ENCODE measurements around the gene ANGPTL2. TPM values are rescaled to one million over a fixed set of nuclear protein-coding genes. Genes with fewer than 3 reads are reported as not detected.

Gene ANGPTL2
- total RNA-seq, 2 experiments from 2014 or later: not detected

DNA sequence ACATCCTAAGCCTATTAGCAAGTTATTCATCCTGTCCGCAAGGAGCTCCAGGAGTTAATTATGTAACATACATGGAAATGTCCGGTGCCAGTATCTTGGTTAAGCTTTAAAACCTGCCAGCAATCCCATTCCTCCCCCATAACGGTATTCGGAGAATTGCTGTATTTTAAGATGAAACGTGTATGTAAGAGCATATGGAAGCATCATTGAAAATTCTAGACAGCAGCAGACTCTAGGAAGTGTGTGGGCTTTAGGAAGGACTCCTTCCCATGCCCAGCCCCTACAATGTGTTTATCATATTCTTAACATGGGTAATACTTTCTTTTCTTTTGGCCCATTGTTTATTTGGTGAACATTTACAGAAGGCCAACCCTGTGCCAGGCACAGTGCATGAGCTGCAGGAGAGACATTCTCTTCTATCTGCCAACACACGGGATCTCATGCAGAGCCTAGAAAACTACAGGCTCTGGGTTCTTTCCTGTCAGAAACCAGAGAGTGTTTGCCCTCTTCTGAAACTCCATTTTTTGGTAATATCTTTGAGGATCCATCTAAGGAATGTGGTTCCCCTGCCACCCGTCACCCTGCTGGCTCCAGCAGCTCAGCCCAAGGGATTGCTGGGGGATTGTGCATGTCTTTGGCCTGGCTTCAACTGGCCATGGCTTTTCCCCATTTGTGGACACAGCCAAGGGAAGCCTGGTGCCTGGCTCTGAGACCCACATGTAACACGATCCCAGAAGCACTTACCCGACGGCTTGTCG, 15.1 kb downstream of the ANGPTL2 start:
- Histone ChIP-seq H3K4me1 (ENCODE audit: insufficient read depth, low read length, poor library complexity, severe bottlenecking) (no peaks in the 10 kb centered on the region), H4K20me1 (ENCODE audit: insufficient read depth, low read length) (no peaks in the 10 kb centered on the region), H3K36me3 (ENCODE audit: insufficient read depth, low read length) (no peaks in the 10 kb centered on the region), H3K4me3 (ENCODE audit: low read depth, low read length, poor library complexity, severe bottlenecking) (no peak overlapping the region), H3K9me3 (ENCODE audit: low read length) (no peaks in the 10 kb centered on the region), H3K9me2 (ENCODE audit: insufficient read depth, low read length) (no peaks in the 10 kb centered on the region), H2AFZ (ENCODE audit: low read length) (no peak overlapping the region), H3K27ac (ENCODE audit: low read depth, low read length, poor library complexity, severe bottlenecking) (no peak overlapping the region), H3K79me2 (ENCODE audit: insufficient read depth, low read depth, low read length) (no peaks in the 10 kb centered on the region), H3K4me2 (ENCODE audit: low read length) (no peak overlapping the region)
- DNase-seq (ENCODE audit: low spot score): no peak
- TF ChIP-seq, protein P1, sequence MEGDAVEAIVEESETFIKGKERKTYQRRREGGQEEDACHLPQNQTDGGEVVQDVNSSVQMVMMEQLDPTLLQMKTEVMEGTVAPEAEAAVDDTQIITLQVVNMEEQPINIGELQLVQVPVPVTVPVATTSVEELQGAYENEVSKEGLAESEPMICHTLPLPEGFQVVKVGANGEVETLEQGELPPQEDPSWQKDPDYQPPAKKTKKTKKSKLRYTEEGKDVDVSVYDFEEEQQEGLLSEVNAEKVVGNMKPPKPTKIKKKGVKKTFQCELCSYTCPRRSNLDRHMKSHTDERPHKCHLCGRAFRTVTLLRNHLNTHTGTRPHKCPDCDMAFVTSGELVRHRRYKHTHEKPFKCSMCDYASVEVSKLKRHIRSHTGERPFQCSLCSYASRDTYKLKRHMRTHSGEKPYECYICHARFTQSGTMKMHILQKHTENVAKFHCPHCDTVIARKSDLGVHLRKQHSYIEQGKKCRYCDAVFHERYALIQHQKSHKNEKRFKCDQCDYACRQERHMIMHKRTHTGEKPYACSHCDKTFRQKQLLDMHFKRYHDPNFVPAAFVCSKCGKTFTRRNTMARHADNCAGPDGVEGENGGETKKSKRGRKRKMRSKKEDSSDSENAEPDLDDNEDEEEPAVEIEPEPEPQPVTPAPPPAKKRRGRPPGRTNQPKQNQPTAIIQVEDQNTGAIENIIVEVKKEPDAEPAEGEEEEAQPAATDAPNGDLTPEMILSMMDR (conservative IDR thresholded peaks at IDR 0.05; ENCODE audit: low read length): no peak
- TF ChIP-seq EZH2phosphoT487 (IDR thresholded peaks at IDR 0.05; ENCODE audit: borderline replicate concordance, low read depth, low read length): no peak
- ChIA-PET POLR2A (interaction anchor here (0.6 kb wide), 1 partner anchor 1334 kb away, joined by 6 read pairs; no protein-coding TSS in a partner anchor), CTCF (ENCODE audit: unreplicated experiment) (no interaction called here)
- BruUV-seq (replicated peaks): no TSS peak
- intact Hi-C loops (cut with micrococcal nuclease; ENCODE audit: unreplicated experiment): no loop called here

DNA sequence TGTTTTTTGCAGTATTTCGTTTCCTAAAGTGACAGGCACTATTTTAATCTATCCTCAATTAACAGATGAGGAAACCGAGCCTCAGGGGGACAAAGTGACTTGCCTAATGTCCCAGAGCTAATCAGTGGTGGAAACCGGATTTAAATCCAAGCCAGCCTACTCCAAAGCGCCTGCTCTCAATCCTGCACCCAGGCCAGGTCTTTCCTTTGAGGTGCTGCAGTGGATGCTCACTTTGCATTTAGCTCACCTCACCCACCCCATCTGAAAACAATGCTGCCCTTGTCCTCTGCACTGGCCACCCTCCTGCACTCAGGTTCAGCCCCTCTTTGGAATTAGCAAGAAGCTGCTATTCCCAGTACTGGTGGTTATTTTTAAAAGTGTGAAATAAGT, 16.0 kb downstream of the ANGPTL2 start:
- no peaks in the 10 kb centered on the region for H3K9me3 ChIP-seq (ENCODE audit: low read length)
- H3K36me3 ChIP-seq (ENCODE audit: insufficient read depth, low read length): no peaks in the 10 kb centered on the region
- H3K9me2 ChIP-seq (ENCODE audit: insufficient read depth, low read length): no peaks in the 10 kb centered on the region
- no peaks in the 10 kb centered on the region for H3K79me2 ChIP-seq (ENCODE audit: insufficient read depth, low read depth, low read length)
- H3K4me1 ChIP-seq (ENCODE audit: insufficient read depth, low read length, poor library complexity, severe bottlenecking): no peaks in the 10 kb centered on the region
- no peak for DNase-seq (ENCODE audit: low spot score)
- POLR2A ChIA-PET: no interaction called here
- H4K20me1 ChIP-seq (ENCODE audit: insufficient read depth, low read length): no peaks in the 10 kb centered on the region
- TF ChIP-seq EZH2phosphoT487 (IDR thresholded peaks at IDR 0.05; ENCODE audit: borderline replicate concordance, low read depth, low read length): no peak
- TF ChIP-seq, protein P1 (conservative IDR thresholded peaks at IDR 0.05; ENCODE audit: low read length): no peak
- no peak overlapping the region for H3K27ac ChIP-seq (ENCODE audit: low read depth, low read length, poor library complexity, severe bottlenecking)
- H3K4me3 ChIP-seq (ENCODE audit: low read depth, low read length, poor library complexity, severe bottlenecking): no peak overlapping the region
- CTCF ChIA-PET (ENCODE audit: unreplicated experiment): no interaction called here
- BruUV-seq (replicated peaks): no TSS peak
- no peak overlapping the region for H2AFZ ChIP-seq (ENCODE audit: low read length)
- intact Hi-C loops (cut with micrococcal nuclease; ENCODE audit: unreplicated experiment): no loop called here
- H3K4me2 ChIP-seq (ENCODE audit: low read length): no peak overlapping the region

DNA sequence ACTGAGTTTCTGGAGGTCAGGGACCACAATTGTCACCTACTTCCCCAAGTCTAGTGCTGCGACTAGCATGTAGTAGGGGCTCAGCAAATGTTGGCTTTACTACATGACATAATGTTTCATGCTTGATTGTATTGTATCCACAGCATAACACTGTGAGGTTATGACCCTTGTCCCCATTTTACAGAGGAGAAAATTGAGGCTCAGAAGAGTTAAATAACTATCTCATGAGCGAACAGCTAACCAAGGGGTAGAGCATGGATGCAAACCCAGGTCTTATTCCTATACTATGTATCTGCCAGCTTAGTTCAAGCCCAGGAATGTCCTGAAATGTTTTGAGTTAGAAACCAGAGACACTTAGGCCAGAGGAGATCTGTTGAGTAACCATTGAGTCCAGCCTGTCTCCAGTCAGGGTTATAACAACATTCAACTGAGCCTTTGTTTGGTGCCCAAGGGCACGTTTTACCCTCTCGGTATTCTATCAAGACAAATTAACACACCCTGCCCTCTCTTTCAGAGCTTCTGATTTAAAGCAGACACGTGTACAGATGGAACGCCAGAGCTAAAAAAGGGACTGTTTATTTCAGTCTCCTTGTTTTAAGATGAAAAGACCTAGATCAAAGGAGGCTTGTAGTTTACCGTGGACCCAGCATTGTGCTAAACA, 16.5 kb downstream of the ANGPTL2 start:
- Histone ChIP-seq H3K4me2 (ENCODE audit: low read length) (no peak overlapping the region), H2AFZ (ENCODE audit: low read length) (no peak overlapping the region), H3K4me1 (ENCODE audit: insufficient read depth, low read length, poor library complexity, severe bottlenecking) (no peaks in the 10 kb centered on the region), H3K4me3 (ENCODE audit: low read depth, low read length, poor library complexity, severe bottlenecking) (no peak overlapping the region), H3K36me3 (ENCODE audit: insufficient read depth, low read length) (no peaks in the 10 kb centered on the region), H3K9me3 (ENCODE audit: low read length) (no peaks in the 10 kb centered on the region), H4K20me1 (ENCODE audit: insufficient read depth, low read length) (no peaks in the 10 kb centered on the region), H3K27ac (ENCODE audit: low read depth, low read length, poor library complexity, severe bottlenecking) (no peak overlapping the region), H3K9me2 (ENCODE audit: insufficient read depth, low read length) (no peaks in the 10 kb centered on the region), H3K79me2 (ENCODE audit: insufficient read depth, low read depth, low read length) (no peaks in the 10 kb centered on the region)
- POLR2A ChIA-PET: no interaction called here
- DNase-seq (ENCODE audit: low spot score): no peak
- TF ChIP-seq EZH2phosphoT487 (IDR thresholded peaks at IDR 0.05; ENCODE audit: borderline replicate concordance, low read depth, low read length): no peak
- TF ChIP-seq, protein P1 (conservative IDR thresholded peaks at IDR 0.05; ENCODE audit: low read length): no peak
- CTCF ChIA-PET (ENCODE audit: unreplicated experiment): no interaction called here
- intact Hi-C loops (cut with micrococcal nuclease; ENCODE audit: unreplicated experiment): no loop called here
- no TSS peak for BruUV-seq (replicated peaks)
